ENCODE measurements around the gene MBTPS1.

DNA sequence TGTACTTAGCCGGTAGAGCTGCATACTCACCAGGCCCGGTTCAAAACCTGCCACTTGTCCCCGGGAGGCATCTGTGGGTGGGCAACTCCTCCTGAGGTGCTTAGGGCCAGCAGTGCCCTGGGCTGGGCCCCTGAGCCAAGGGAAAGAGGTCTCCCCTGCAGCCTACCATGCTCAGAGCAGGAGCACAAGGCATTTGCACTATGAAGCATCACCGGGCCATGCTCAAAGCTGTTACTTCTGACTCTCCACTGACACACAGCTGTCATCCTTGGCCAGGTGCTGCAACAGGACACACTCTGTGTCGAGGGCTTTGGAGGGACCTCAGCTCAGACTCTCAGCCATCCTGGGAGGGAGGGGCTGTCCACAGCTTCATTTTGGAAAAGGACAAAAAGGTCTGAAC is 111.4 kb downstream of the MBTPS1 start:
- TF ChIP-seq POLR2A (IDR thresholded peaks at IDR 0.05; ENCODE audit: low read depth, low read length) (no peak), TAF1 (IDR thresholded peaks at IDR 0.05; ENCODE audit: borderline replicate concordance, low read depth, low read length) (no peak), POLR2AphosphoS5 (IDR thresholded peaks at IDR 0.05; ENCODE audit: low read depth, low read length) (no peak)
